HG03378 (cell line): ENCODE measurements around the gene DNAH17.

Experiments
- ATAC-seq: cut with Tn5 transposase; IDR thresholded peaks from one replicate; pipeline ENCODE4 v1.9.1; 2021; ENCODE audit warnings: mild to moderate bottlenecking, moderate library complexity; ENCODE audit not compliant: unreplicated experiment

Gene DNAH17

DNA sequence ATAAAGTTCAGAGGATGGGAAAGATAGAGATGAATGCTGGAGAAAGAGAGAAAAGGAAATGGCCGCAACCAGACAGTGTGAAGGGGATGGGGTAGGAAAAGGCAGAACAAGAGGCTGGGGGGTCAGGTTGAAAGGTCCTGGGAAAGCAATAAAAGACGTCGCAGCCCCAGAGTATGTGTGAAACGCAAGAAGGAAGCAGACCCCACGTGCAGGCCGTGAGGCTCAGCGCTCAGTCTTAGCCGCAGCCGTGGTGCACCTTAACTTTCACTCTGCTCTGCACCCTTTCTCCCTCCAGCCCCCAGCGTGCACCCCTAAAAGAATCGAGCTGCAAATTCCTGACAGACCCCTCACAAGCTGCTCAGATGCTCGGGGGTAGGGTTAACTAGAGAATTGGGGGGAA is 1.9 kb downstream of the DNAH17 start:
- ATAC-seq, result no peak

DNA sequence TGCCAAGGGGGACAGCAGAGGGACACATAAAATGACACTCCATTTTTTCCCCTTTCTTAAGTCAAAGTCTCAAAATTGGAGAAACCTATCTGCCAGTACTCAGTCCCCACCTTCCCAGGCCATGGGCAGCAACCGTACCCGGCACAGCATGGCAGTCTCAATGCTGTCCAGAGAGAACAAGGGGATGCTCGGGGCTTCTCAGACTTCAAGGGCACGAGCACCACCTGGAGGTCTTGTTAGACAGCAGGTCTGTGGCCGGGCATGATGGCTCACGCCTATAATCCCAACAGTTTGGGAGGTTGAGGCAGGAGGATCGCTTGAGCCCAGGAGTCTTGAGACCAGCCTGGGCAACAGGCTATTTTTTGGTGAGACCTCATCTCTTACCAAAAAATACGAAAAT is 3.2 kb downstream of the DNAH17 start:
- no peak for ATAC-seq

DNA sequence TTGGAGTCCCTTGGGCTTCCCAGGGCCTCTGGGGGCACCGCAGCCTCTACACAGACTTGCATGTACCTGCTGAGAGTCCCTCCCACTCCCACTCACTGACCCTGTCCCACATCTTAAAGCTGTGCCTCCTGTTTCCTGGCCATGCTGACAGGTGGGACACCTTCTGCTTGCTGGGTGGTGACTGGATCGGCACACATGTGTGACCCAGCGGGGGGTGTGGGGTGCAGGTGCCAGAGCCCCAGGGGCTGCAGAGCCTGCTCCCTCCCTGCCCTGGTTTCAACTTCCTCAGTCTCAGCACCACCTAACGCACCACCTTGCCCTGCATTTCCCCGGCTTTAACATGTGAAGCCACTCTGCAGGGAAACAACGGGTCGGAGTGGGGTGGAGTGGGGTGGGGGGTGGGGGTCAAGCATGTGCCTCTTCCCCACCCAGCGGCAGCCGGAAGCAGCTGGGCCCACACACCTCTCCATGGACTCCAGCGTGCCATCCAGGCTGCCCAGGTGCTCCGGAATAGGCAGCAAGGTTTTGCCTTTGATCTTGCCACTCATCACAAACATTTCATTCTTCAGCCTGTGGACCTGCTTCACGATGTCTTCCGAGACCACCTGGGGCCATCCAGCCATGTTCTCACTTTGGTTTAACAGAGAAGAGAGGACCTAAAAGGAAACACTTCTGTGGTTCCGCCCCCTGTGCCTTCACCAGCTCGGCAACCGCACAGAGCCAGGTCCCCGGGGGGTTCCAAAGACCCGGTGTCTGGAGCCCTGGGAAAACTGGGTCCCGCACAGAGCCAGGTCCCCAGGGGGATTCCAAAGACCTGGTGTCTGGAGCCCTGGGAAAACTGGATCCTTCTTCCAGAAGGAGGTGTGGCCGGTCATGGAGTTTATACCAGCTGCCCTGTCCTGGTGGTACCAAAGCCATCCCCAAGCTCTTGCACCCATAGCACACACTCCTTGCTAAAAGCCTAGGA is 4.7 kb downstream of the DNAH17 start:
- no peak for ATAC-seq

DNA sequence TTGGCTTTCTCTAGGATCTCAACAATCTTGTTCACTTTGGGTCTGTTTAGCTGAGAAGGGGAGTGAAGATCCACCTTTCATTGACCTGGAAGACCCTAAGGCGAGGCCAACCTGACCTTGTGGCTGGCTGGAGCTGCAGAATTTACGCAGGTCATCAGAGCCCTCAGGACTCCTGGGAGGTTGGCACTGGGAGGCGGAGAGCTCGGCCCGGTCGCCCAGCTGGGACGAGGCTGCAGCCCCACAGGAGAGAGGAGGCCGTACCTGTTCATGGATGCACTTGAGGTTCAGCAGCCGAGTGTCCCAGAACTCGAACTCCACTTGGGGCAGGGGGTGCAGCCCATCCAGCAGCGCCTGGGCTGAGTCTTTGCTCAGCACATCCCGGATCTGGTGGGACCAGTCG is 5.9 kb downstream of the DNAH17 start:
- no peak for ATAC-seq

DNA sequence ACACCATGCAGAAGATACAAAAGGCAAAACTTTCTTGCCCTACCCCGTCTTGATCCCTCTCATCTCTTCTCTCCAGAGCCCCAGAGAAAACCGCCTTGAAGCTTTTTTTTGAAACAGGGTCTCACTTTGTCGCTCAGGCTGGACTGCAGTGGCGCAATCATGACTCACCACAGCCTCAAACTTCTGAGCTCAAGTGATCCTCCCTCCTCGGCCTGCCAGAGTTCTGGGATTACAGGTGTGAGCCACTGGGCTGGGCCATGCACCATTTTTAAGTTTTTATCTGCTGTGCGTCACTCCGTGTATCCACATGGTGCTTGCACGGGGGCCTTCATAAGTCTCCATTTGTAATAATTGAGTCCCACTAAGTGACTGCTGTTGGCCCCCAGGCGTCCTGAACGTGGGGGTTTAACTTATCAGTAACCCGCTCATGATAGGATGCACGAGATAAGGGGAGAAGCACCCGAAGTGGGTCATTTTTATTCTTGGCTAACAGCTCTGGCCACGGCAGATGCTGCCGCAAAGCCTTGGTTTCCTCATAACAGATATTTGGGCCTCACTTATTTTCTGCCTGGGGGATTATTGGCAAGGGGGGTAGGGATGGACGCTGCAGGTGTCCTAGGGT is 8.6 kb downstream of the DNAH17 start:
- ATAC-seq, result no peak

DNA sequence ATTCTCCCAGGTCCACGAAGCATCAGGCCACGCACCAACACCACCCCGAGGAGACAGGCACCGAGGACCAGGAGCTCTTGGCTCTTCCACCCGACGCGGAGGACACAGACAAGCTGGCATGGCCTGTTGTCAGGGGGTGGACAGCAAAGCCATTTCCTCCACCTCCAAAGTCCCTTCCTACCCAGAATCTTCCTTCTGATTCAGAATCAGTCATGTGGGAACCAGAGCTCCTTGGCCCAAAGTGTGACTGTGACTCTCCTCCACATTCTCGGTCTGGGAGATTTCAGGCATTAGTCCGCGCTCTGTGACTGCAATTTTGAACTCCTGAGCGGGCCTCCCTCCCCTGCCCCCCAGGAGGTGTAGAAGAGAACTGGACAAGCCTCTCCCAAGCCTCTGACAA is 9.2 kb downstream of the DNAH17 start:
- no peak for ATAC-seq

DNA sequence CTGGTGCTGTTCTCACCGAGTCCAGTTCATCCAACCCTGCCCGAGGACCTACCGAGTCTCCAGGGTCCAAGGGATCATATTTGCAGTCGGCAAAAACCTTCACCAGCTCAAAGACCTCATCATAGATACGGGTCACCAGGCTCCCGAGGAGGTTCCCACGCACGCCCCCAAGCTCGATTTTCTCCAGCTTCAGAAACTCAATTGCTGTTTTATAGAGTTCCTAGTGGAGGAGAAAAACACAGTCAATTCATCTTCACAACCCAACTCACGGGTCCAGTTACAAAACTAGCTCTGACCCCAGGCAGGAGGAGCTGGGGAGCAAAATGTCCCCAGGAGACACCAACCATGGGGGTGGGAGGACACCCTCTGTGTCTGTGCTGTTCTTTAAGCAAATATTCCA is 10.2 kb downstream of the DNAH17 start:
- ATAC-seq, result no peak

DNA sequence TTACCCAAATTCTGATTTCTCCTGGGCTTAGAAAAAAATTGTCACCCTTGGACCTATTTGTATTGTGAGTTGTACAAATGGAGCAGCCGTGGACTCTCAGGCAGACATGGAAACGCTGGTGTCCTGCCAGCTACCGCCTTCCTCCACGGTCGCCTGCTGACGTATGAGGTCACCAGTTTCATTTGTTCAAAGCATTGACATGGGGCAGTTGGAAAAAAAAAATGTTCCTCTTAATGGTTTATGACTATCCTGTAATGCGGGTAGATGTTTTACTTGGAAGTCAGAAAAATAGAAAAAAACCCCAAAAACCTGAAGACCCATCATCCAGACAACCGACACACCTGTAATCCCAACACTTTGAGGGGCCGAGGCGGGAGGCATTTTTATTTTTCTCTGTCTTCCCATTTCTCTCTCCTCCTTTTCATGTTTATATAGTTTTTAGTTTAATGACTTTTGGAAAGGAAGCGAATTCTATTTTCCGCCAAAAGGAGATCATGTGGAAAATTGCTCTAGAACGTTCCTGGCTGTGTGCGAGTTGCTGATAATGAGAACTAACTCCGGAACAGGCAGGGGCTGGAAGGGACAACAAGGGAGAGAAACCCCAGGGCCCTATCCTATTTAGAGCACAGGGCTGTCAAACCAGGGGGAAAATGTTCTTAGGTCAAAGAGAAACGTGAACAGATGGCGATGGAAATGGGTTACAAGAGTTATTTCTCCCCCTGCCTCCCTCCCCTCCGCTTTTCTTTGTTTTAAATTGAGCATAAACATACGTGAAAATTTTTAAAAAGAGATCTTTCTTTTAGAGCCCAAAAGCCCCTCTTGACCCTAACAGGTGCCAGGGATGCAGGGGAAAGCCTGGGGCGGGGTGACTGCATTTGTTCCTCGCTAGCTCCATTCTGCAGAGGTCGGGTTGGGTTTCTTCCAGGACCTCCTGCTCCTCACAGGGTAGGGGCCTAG is 13.7 kb downstream of the DNAH17 start:
- no peak for ATAC-seq

DNA sequence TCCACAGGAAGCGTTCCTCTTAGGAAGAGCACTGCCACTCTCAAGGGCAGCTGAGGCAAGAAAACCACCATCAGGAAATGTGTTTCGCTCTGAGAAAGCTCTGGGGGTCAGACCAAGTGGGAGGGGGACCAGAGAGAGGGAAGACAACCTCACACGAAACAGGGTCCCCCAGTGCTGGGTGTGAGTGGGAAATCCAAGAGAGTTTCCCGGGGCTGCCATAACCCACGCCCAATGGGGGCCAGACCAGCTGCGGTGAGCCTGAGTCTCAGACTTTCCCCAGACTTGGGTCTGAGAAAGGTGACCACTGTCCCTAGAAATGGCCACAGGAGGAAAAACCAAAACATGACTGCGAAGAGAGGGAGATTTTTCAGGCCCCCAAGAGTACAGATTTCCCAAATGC is 14.5 kb downstream of the DNAH17 start:
- ATAC-seq, result no peak

DNA sequence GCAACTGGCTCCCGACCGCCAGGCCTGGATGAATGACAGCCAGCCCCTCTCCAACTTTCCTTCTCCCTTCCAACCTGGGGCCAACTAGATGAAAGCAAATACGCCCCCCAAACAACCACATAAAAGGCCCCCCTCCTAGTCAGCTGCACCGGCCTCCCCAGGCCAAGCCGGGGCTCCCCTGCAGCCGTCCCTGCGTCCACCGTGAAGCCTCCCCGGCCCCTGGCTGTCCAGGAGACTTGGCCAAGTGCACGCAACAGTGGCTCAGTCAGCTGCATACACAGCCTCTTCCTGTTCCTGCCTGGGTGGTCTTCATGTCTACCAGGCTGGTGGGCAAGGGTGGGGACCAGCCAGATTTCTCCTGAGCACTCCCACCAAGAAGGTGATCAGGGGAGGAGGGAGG is 16.0 kb downstream of the DNAH17 start:
- no peak for ATAC-seq

DNA sequence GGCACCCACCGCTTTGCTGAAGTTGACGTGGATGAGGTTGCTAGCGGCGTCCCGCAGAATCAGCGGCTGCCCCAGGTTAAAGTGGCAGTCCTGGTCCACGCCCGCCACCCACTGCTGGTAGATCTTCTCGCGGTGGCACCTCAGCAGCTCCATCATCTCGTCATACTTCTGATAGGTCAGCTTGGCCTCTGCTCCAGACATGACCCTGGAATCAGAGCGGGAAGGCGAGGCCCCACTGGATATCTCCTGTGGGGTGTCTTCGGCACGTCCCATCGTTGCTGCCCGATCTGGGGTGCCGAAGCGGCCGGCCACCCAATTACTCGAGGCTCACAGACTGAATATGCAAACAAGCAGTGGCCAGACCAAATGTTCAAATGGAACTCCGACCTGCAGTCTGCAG is 16.5 kb downstream of the DNAH17 start:
- ATAC-seq, result no peak

DNA sequence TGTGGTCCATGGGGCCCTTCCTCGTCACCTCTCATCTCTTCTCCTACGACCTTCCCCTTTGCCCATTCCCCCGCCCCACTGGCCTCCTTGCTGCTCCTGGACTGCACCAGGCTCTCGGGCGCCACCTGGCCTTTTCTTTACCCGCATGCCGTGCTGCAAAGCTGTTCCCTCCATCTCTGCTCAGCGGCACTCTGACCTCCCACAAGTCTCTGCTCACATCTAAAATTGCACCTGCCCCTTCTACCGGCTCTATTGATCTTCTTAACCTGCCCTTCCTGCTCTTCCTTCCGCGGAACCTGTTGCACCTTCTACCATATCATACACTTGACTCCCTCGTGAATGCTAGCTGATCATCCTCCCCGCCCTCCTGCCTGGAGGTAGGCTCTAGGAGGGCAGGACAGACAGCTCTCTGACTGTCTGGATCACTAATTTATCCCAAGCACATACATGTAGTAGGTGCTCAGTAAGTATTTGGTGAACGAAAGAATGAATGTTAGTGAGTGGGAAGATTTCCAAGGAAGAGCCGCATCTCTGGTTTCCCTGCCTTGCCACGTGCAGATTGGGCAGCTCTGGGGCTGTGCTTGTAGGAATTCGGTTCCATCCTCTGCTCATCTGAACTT is 17.3 kb downstream of the DNAH17 start:
- ATAC-seq, result no peak

DNA sequence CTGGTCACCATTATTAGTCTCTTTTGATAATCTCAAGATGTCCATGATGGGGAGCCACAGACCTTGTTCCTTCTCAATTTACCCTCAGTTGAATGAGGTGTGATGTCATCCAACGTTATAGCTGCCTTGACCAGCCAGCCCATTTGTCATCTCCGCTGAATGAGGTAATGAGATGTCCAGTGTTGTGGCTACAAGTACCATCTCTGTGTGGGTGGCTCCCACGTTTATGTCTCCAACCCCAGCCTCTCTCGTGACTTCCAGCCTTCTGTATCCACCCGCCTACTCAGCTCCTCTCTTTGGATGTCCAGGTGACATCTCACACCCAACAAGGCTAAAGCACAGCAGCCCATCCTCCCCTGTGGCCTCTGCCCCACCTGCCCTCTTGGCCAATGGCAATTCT is 18.2 kb downstream of the DNAH17 start:
- no peak for ATAC-seq

DNA sequence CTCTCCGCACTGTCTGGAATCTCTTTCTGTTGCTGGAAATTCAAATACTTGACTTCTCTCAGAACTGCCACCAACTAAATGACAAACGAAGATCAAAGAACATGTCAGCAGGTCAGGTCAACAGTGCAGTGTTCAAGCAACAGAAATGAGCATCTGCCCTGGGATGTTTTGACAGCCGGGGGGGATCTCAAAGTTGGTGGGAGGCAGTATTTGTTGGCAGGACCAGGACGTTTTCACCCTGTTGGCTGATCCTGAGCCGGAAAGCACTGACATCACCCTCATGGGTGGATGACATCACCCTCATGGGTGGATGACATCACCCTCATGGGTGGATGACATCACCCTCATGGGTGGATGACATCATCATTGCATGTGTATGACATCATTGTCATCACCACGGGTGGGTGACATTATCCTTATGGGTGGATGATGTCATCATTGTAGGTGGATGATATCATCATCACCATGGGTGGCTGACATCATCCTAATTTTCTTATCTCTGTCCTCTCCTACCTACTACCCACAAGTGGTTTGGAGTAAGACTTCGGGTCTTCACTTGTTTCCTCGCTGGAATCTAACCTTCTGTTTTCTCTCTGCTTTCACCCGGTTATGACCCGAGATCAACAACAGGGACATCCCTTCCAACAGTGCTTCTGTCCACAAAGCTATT is 18.9 kb downstream of the DNAH17 start:
- ATAC-seq, result no peak

DNA sequence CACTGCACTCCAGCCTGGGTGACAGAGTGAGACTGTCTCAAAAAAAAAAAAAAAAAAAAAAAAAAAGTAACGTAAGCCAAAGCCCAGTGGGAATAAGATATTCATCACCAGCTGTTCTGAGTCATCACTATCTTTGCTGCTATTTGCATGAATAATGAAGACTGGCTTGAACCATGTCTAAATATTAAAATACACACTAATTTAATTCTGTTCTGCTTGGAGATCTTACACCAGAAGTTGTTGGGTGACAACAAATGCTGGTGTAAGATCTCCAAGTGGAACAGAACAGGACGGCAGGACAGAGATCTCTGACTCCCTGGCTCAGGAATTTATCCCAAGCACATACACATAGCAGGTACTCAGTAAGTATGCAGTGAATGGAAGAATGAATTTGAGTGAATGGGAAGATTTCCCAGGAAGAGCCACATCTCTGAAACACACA is 19.6 kb downstream of the DNAH17 start:
- ATAC-seq, result no peak

DNA sequence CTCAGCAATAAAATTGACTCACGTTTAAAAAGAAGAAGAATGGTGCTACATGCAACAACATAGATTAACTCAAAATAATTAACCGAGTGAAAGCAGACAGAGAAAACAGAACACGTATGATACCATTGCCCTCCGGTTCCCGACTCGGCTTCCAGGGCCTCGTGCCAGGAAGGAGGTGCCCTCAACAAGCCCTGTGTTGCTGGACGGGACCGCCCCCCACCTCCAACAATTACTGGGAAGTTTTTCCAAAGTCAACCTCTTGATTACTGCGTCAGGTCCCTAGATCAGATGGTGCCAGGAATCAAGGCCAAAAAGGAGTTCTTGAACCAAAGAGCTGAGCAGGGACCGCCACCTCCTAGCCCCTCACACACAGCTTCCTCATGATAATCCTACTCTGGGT is 20.4 kb downstream of the DNAH17 start:
- no peak for ATAC-seq

DNA sequence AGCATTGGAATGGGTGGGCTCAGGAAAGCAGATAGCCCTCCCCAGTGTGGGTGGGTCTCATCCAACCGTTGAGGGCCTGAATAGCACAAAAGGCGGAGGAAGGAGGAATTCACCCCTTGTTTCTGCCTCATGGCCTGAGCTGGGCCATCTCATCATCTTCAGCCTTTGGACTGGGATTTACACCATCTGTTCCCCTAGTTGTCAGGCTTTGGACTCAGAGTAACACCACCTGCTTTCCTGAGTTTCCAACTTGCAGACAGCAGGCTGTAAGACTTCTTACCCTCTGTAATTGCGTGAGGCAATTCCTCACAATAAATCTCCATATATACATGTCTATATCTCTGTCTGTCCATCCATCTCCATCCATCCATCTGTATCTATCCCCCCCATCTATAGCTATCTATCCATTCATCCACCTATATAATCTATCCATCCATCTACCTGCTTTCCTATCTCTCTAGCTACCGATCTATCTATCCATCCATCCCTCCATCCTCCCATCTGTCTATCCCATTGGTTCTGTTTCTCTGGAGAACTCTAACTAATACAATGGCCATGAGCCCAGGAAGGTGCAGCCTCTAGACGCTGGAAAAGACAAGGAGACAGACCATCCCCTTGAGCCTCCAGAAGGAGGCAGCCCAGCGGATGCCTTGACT is 21.3 kb downstream of the DNAH17 start:
- ATAC-seq, result no peak

DNA sequence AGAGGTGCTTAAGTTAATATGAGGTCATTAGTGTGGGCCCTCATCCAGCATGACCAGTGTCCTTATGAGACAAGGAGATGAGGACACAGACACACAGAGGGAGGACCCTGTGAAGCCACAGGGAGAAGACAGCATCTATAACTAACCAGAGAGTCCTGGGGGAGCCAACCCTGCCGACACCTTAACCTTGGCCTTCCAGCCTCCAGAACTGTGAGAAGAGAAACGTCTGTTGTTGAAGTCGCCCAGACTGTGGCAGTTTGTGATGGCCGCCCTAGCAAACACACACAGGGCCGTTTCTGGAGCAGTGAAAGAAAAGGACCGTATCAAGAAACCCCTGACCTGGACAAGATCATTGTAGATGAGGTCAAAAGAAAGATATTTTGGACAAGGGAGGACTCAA is 26.7 kb downstream of the DNAH17 start:
- ATAC-seq, result no peak

DNA sequence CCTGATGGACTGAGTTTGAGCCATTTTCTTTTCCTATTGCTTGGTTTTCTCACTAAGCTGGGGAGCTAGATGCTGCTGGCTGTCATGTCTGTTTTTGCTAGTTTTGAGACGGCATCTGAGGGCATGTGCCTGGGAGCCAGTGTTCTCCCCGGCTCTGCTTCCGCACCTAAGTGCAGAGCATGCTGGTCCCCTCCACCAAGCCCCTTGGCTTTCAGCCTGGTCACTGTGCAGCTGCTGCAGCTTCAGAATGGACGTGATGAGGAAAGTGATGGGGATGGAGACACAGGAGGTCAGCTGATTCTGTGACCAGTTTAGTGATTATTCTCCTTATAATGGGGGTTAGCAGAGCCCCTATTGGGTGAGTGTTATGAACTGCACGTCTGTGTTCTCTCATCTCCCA is 28.5 kb downstream of the DNAH17 start:
- ATAC-seq, result no peak

DNA sequence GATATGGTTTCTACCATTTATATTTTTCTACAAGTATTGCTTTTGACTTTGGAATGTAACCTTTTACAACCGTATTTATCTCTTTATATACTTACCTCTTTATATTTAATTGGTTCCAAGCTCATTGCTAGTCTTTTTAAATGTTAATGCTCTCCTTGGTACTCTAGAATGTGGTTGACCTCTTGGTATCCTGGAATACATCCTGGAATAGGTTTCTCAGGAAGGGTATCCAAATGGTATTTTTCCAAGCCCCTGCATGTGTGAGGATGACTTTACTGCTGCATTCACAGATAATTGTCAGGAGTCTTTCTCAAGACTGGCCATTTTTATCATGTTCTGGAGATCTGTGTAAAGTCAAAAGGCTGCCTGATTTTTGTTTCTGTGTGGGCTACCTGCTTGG is 30.2 kb downstream of the DNAH17 start:
- no peak for ATAC-seq
